Osteocyte (in vitro differentiated cells): ENCODE data around the gene PIM2. TPM values are rescaled to one million over a fixed set of nuclear protein-coding genes. Genes with fewer than 3 reads are reported as not detected.
"Not testable (repeated sequence)": the region's sequence is repeated elsewhere in the genome, so short reads cannot be mapped to it uniquely, and the experiment has no call there.

Source experiments
- DNase-seq: peaks from one replicate; pipeline ENCODE4 v3.0.0; 2021; ENCODE audit warnings: mixed read lengths; ENCODE audit not compliant: unreplicated experiment; ENCODE audit errors: extremely low spot score
- H3K27ac Mint-ChIP-seq: one replicate; pipeline ENCODE4 v1.8.0; 2021; ENCODE audit warnings: mild to moderate bottlenecking, mixed read lengths; ENCODE audit not compliant: unreplicated experiment
- H3K27me3 Mint-ChIP-seq: one replicate; pipeline ENCODE4 v1.8.0; 2021; ENCODE audit warnings: mixed read lengths; ENCODE audit not compliant: unreplicated experiment
- H3K36me3 Mint-ChIP-seq: one replicate; pipeline ENCODE4 v1.8.0; 2021; ENCODE audit warnings: mixed read lengths; ENCODE audit not compliant: unreplicated experiment
- H3K4me1 Mint-ChIP-seq: one replicate; pipeline ENCODE4 v1.8.0; 2021; ENCODE audit warnings: mixed read lengths; ENCODE audit not compliant: unreplicated experiment
- H3K4me3 Mint-ChIP-seq: one replicate; pipeline ENCODE4 v1.8.0; 2021; ENCODE audit warnings: mild to moderate bottlenecking, moderate library complexity, mixed read lengths; ENCODE audit not compliant: unreplicated experiment
- H3K9me3 Mint-ChIP-seq: one replicate; pipeline ENCODE4 v1.8.0; 2021; ENCODE audit warnings: mixed read lengths; ENCODE audit not compliant: unreplicated experiment
- total RNA-seq: library from RNA; stranded (reverse); gene quantifications from 2 replicates; pipeline ENCODE4 v1.2.1, GENCODE V29; 2021
- TF ChIP-seq, protein P1 (sequence below): fragments of 200-600 bp; sonication (generic); IDR thresholded peaks from 2 replicates; pipeline ENCODE4 v1.5.0; 2021; ENCODE audit warnings: antibody characterized with exemption, mild to moderate bottlenecking, moderate library complexity

PIM2 gene
- total RNA-seq, 1 donor from 2014 or later = 7.3 TPM

DNA sequence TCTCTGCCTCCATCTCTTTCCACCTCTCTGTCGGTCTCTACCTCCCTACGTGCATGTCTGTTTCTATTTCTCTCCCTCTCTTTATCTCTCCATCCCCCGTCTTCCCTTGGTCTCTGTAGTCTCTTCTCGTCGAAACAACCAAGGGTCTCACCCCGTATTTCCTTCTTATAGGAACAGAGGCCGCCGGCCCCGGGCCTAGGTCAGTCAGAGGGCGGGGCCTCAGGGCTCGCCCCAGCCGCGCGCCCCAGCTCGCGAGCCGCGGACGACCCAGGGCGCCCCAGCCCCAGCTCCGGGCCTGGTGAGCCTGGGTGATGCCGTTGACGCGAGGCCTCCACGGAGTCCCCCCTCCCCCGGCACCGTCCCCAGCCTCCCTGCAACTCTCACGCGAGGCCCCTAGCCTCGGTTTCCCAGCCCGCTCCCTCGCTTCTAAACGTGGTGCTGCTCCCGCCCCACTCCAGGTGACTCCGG is 27.9 kb downstream of the PIM2 start:
- H3K4me3 Mint-ChIP-seq = peak overlapping the region; percentile 74
- peak overlapping the region; percentile 67 for H3K27ac Mint-ChIP-seq
- no peak for DNase-seq
- H3K27me3 Mint-ChIP-seq = no peaks in the 10 kb centered on the region
- peaks cover 1% of the 10 kb centered on the region for H3K36me3 Mint-ChIP-seq
- TF ChIP-seq, protein P1, sequence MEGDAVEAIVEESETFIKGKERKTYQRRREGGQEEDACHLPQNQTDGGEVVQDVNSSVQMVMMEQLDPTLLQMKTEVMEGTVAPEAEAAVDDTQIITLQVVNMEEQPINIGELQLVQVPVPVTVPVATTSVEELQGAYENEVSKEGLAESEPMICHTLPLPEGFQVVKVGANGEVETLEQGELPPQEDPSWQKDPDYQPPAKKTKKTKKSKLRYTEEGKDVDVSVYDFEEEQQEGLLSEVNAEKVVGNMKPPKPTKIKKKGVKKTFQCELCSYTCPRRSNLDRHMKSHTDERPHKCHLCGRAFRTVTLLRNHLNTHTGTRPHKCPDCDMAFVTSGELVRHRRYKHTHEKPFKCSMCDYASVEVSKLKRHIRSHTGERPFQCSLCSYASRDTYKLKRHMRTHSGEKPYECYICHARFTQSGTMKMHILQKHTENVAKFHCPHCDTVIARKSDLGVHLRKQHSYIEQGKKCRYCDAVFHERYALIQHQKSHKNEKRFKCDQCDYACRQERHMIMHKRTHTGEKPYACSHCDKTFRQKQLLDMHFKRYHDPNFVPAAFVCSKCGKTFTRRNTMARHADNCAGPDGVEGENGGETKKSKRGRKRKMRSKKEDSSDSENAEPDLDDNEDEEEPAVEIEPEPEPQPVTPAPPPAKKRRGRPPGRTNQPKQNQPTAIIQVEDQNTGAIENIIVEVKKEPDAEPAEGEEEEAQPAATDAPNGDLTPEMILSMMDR = no peak
- H3K4me1 Mint-ChIP-seq = peaks cover 10% of the 10 kb centered on the region
- H3K9me3 Mint-ChIP-seq = no peaks in the 10 kb centered on the region

GRCh38 chrX:48890296-48890925 is 28.4 kb downstream of the PIM2 start:
- no peak for DNase-seq
- Mint-ChIP-seq H3K9me3 (no peaks in the 10 kb centered on the region), H3K4me1 (peaks cover 10% of the 10 kb centered on the region), H3K27me3 (no peaks in the 10 kb centered on the region), H3K4me3 (peak overlapping the region; percentile 72), H3K27ac (peak overlapping the region; percentile 67), H3K36me3 (peaks cover 1% of the 10 kb centered on the region)
- TF ChIP-seq, protein P1 = no peak

GRCh38 chrX:48886586-48886985 is 32.2 kb downstream of the PIM2 start:
- not testable (repeated sequence) for H3K36me3 Mint-ChIP-seq, H3K9me3 Mint-ChIP-seq, H3K4me3 Mint-ChIP-seq, H3K4me1 Mint-ChIP-seq, DNase-seq, H3K27ac Mint-ChIP-seq, H3K27me3 Mint-ChIP-seq

DNA sequence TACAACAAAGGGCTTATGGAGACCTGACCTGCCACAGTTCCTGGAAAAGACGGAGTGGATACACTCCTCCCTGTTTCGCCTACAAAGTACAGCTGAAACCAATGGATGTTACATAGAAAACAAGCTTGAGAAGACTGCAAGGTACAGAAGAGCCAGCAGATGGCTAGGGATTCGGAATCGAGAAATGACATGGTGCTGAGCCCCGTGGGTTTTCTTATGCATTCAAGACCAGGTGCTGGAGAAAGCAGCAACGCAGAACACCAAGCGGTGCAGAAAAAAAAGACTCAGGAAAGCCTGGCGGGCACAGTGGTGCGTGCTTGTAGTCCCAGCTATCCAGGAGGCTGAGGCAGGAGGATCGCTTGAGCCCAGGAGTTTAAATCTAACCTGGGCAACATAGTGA is 35.1 kb downstream of the PIM2 start:
- H3K27ac Mint-ChIP-seq = no peak overlapping the region
- H3K4me3 Mint-ChIP-seq = no peak overlapping the region
- H3K27me3 Mint-ChIP-seq = peaks cover 3% of the 10 kb centered on the region
- DNase-seq = no peak
- H3K36me3 Mint-ChIP-seq = no peaks in the 10 kb centered on the region
- TF ChIP-seq, protein P1 = no peak
- no peaks in the 10 kb centered on the region for H3K4me1 Mint-ChIP-seq
- no peaks in the 10 kb centered on the region for H3K9me3 Mint-ChIP-seq

DNA sequence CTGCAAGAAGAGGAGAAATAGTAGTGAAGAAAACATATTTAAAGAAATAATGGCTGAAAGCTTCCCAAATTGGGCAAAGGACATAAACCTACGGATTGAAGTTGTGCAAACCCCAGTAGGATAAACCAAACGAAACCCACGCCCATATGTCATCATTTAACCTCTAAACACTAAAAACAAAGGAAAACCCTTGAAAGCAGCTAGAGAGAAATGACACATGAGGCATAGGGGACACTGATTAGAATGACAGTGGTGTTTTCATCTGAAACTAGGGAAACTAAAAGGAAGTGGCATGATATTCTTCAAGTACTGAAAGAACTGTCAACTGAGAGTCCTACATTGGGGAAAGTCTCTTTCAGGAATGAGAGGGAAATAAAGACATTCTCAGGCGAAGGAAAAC is 41.9 kb downstream of the PIM2 start:
- not testable (repeated sequence) for H3K4me1 Mint-ChIP-seq, H3K36me3 Mint-ChIP-seq, H3K9me3 Mint-ChIP-seq, H3K27ac Mint-ChIP-seq, H3K4me3 Mint-ChIP-seq, DNase-seq
- peaks cover 17% of the 10 kb centered on the region for H3K27me3 Mint-ChIP-seq

- not testable (repeated sequence) for H3K4me3 Mint-ChIP-seq, H3K9me3 Mint-ChIP-seq, H3K4me1 Mint-ChIP-seq, H3K27ac Mint-ChIP-seq, H3K36me3 Mint-ChIP-seq, DNase-seq
- peaks cover 12% of the 10 kb centered on the region for H3K27me3 Mint-ChIP-seq
Measured at GRCh38 chrX:48872017-48872416, 46.8 kb downstream of the PIM2 start.
